IMR-90 (cell line): Measurements from ENCODE around the gene CLEC19A. TPM values are rescaled to one million over a fixed set of nuclear protein-coding genes. Genes with fewer than 3 reads are reported as not detected.

Experiments used
- ATAC-seq: fragments of 200-7000 bp; cut with Tn5 transposase; 2 replicates; pipeline ENCODE4 v1.9.1; 2020; ENCODE audit warnings: low read depth, mild to moderate bottlenecking, moderate library complexity
- BruUV-seq: library from RNA; stranded (reverse); fragments of 400-500 nt; replicated peaks from 2 replicates; lab custom pipeline; 2021; lab: Mats Ljungman, UMichigan
- CTCF ChIA-PET: fragments of 300-600 bp; formaldehyde crosslinking; extraction: SDS; loops from one replicate; lab custom pipeline; 2021; ENCODE audit warnings: antibody characterized with exemption; lab: Yijun Ruan, JAX
- POLR2A ChIA-PET: fragments of 300-600 bp; sonication (Branson Sonifier 250); formaldehyde crosslinking; loops from one replicate; lab custom pipeline; 2022; ENCODE audit warnings: antibody characterized with exemption; ENCODE audit not compliant: unreplicated experiment; lab: Charles Lee
- DNase-seq: peaks from one replicate; pipeline ENCODE4 v3.0.0; 2013
- H2AFZ ChIP-seq: replicated peaks from 2 replicates; pipeline ENCODE3; 2013; ENCODE audit warnings: low read length, mild to moderate bottlenecking; ENCODE audit not compliant: poor library complexity
- H2AK5ac ChIP-seq: 2 replicates; pipeline ENCODE4 v1.6.1; 2013; ENCODE audit warnings: low read depth, low read length, inconsistent platforms
- H2AK9ac ChIP-seq: replicated peaks from 2 replicates; pipeline ENCODE3; 2013; ENCODE audit warnings: mild to moderate bottlenecking, low read depth, low read length, moderate library complexity; ENCODE audit not compliant: poor library complexity
- H2BK120ac ChIP-seq: 2 replicates; pipeline ENCODE4 v1.6.1; 2013; ENCODE audit warnings: low read depth, low read length, inconsistent platforms
- H2BK15ac ChIP-seq: 3 replicates; pipeline ENCODE4 v1.6.1; 2013; ENCODE audit warnings: low read depth, low read length, inconsistent platforms
- H2BK20ac ChIP-seq: 2 replicates; pipeline ENCODE4 v1.6.1; 2013; ENCODE audit warnings: low read depth, mild to moderate bottlenecking, inconsistent platforms, low read length, moderate library complexity
- H2BK5ac ChIP-seq: 2 replicates; pipeline ENCODE4 v1.6.1; 2013; ENCODE audit warnings: mild to moderate bottlenecking, low read depth, low read length, inconsistent platforms; ENCODE audit not compliant: poor library complexity, severe bottlenecking
- H3K14ac ChIP-seq: replicated peaks from 2 replicates; pipeline ENCODE4 v1.6.1; 2013; ENCODE audit warnings: low read depth, low read length, inconsistent platforms
- H3K18ac ChIP-seq: 2 replicates; pipeline ENCODE4 v1.6.1; 2013; ENCODE audit warnings: low read depth, low read length, control low read depth
- H3K23ac ChIP-seq: 2 replicates; pipeline ENCODE4 v1.6.1; 2013; ENCODE audit warnings: low read depth, low read length, inconsistent platforms
- H3K27ac ChIP-seq: 2 replicates; pipeline ENCODE4 v1.5.1; 2013; ENCODE audit warnings: mild to moderate bottlenecking, control low read depth, low read length; ENCODE audit not compliant: insufficient read depth
- H3K27me3 ChIP-seq: 2 replicates; pipeline ENCODE4 v1.6.1; 2013; ENCODE audit warnings: low read length; ENCODE audit not compliant: control insufficient read depth, insufficient read depth
- H3K36me3 ChIP-seq: 2 replicates; pipeline ENCODE4 v1.6.1; 2013; ENCODE audit warnings: low read length, mixed read lengths; ENCODE audit not compliant: control insufficient read depth, insufficient read depth
- H3K4ac ChIP-seq: 2 replicates; pipeline ENCODE4 v1.6.1; 2013; ENCODE audit warnings: low read depth, low read length, inconsistent platforms
- H3K4me1 ChIP-seq: 2 replicates; pipeline ENCODE4 v1.6.1; 2013; ENCODE audit warnings: low read length, mixed read lengths; ENCODE audit not compliant: control insufficient read depth, insufficient read depth
- H3K4me2 ChIP-seq: 2 replicates; pipeline ENCODE4 v1.6.1; 2013; ENCODE audit warnings: low read depth, mild to moderate bottlenecking, control low read depth, low read length, moderate library complexity
- H3K4me3 ChIP-seq: 2 replicates; pipeline ENCODE4 v1.5.1; 2013; ENCODE audit warnings: low read depth, mild to moderate bottlenecking, control low read depth, low read length, moderate library complexity; ENCODE audit not compliant: insufficient read depth
- H3K56ac ChIP-seq: 2 replicates; pipeline ENCODE4 v1.6.1; 2013; ENCODE audit warnings: low read length, inconsistent platforms; ENCODE audit not compliant: insufficient read depth; ENCODE audit errors: extremely low read depth
- H3K79me1 ChIP-seq, 2 experiments: 2 replicates each; pipeline ENCODE4 v1.6.1; 2013; ENCODE audit warnings: low read length in 2 of 2, inconsistent platforms in 1 of 2, low read depth in 1 of 2
- H3K9ac ChIP-seq: 2 replicates; pipeline ENCODE4 v1.6.1; 2013; ENCODE audit warnings: low read depth, low read length, control low read depth
- H3K9me1 ChIP-seq: 2 replicates; pipeline ENCODE4 v1.6.1; 2013; ENCODE audit warnings: low read length, inconsistent platforms; ENCODE audit not compliant: insufficient read depth
- H3K9me3 ChIP-seq: 2 replicates; pipeline ENCODE4 v1.6.1; 2013; ENCODE audit warnings: low read length; ENCODE audit not compliant: control insufficient read depth, insufficient read depth
- H4K20me1 ChIP-seq: 2 replicates; pipeline ENCODE4 v1.6.1; 2013; ENCODE audit warnings: low read length, inconsistent platforms; ENCODE audit not compliant: insufficient read depth
- H4K5ac ChIP-seq: 2 replicates; pipeline ENCODE4 v1.6.1; 2013; ENCODE audit warnings: mild to moderate bottlenecking, low read depth, low read length, control low read depth
- H4K8ac ChIP-seq, 2 experiments: 2 replicates each; pipeline ENCODE4 v1.6.1; 2013; ENCODE audit warnings: low read depth in 2 of 2, low read length in 2 of 2, control low read depth in 1 of 2, inconsistent platforms in 1 of 2
- H4K91ac ChIP-seq: 2 replicates; pipeline ENCODE4 v1.6.1; 2013; ENCODE audit warnings: low read depth, low read length, inconsistent platforms; ENCODE audit not compliant: insufficient read depth
- CHD1 ChIP-seq: IDR thresholded peaks from 2 replicates; pipeline ENCODE4 v1.6.1; 2012; ENCODE audit warnings: low read depth, low read length, improper control_type of control experiment
- MAFK ChIP-seq: IDR thresholded peaks from 2 replicates; pipeline ENCODE4 v1.6.1; 2012; ENCODE audit warnings: low read depth, low read length, improper control_type of control experiment
- MAZ ChIP-seq: IDR thresholded peaks from 2 replicates; pipeline ENCODE4 v1.6.1; 2012; ENCODE audit warnings: low read depth, mild to moderate bottlenecking, low read length, improper control_type of control experiment, moderate library complexity, borderline replicate concordance
- MXI1 ChIP-seq: IDR thresholded peaks from 2 replicates; pipeline ENCODE4 v1.6.1; 2012; ENCODE audit warnings: low read depth, mild to moderate bottlenecking, low read length, moderate library complexity, borderline replicate concordance
- RAD21 ChIP-seq: IDR thresholded peaks from 2 replicates; pipeline ENCODE4 v1.6.1; 2012; ENCODE audit warnings: low read length, improper control_type of control experiment
- RCOR1 ChIP-seq: IDR thresholded peaks from 2 replicates; pipeline ENCODE4 v1.6.1; 2012; ENCODE audit warnings: mild to moderate bottlenecking, low read length, improper control_type of control experiment; ENCODE audit not compliant: insufficient replicate concordance
- WGBS, 2 experiments: methylation state at CpG; one replicate each; pipeline versions ENCODE4 v1.1.5 to v1.1.7; 2013; ENCODE audit warnings: missing lambda C conversion rate in 2 of 2; ENCODE audit not compliant: insufficient read length in 1 of 2; ENCODE audit errors: extremely low coverage in 2 of 2; 5-methylcytosine and 5-hydroxymethylcytosine counted together
- dilution Hi-C: fragments of 300-500 bp; cut with HindIII; formaldehyde crosslinking; loops from one replicate; pipeline ENCODE4 v1.14.3; 2018; ENCODE audit warnings: low sequenced_read_pairs; ENCODE audit not compliant: unreplicated experiment
- in situ Hi-C: fragments of 300-500 bp; cut with MboI; formaldehyde crosslinking; loops from 3 replicates; pipeline ENCODE4 v1.14.3; 2019; ENCODE audit warnings: low sequenced_read_pairs, inconsistent platforms, mixed read lengths
- intact Hi-C: fragments of 100-400 bp; cut with micrococcal nuclease; formaldehyde crosslinking; loops from 2 replicates; pipeline ENCODE4 v1.10.0; 2022
- polyA plus RNA-seq, 3 experiments: library from polyadenylated mRNA; depleted of rRNA; stranded (reverse); fragments of >200 nt; gene quantifications; 2 replicates each; pipeline ENCODE4 v1.2.3, GENCODE V29; 2012; ENCODE audit warnings: low replicate concordance in 1 of 3
- total RNA-seq: library from RNA; depleted of rRNA; stranded (reverse); fragments of >200 nt; gene quantifications from 2 replicates; pipeline ENCODE4 v1.2.3, GENCODE V29; 2012
- TF ChIP-seq, protein P1 (sequence below): fragments of 150-350 bp; IDR thresholded peaks from 2 replicates; pipeline ENCODE4 v1.6.1; 2016; ENCODE audit warnings: low read depth, mild to moderate bottlenecking, low read length, moderate library complexity, borderline replicate concordance

CLEC19A gene
- total and polyA plus RNA-seq, 2 of the 4 experiments (the other 2 are of a cell fraction): not detected

- dilution Hi-C loops: no loop called here
- DNase-seq (no peak), ATAC-seq (no peak)
- no TSS peak for BruUV-seq
- H3K18ac ChIP-seq: no peak overlapping the region
- no peak overlapping the region for H3K9ac ChIP-seq
- no peak overlapping the region for H3K4ac ChIP-seq
- no peak overlapping the region for H4K91ac ChIP-seq
- H2BK20ac ChIP-seq: no peak overlapping the region
- H3K4me2 ChIP-seq: no peak overlapping the region
- no peaks in the 10 kb centered on the region for H3K4me1 ChIP-seq
- no peak overlapping the region for H2BK5ac ChIP-seq
- no peak overlapping the region for H2AK9ac ChIP-seq
- H2BK120ac ChIP-seq: no peak overlapping the region
- no peak overlapping the region for H2AK5ac ChIP-seq
- H3K27ac ChIP-seq: no peak overlapping the region
- H4K20me1 ChIP-seq: no peaks in the 10 kb centered on the region
- H4K5ac ChIP-seq: no peak overlapping the region
- no peak overlapping the region for H2BK15ac ChIP-seq
- no peak overlapping the region for H3K56ac ChIP-seq
- H3K4me3 ChIP-seq: no peak overlapping the region
- no peak overlapping the region for H2AFZ ChIP-seq
- no peak overlapping the region for H4K8ac ChIP-seq
- no peaks in the 10 kb centered on the region for H3K9me1 ChIP-seq
- H3K27me3 ChIP-seq: no peaks in the 10 kb centered on the region
- intact Hi-C loops: no loop called here
- no CpG with 5 or more reads among the region's 3 CpGs for WGBS, 2 experiments
- ChIA-PET CTCF (no interaction called here), POLR2A (no interaction called here)
- no peak overlapping the region for H3K14ac ChIP-seq
- no peaks in the 10 kb centered on the region for H3K79me1 ChIP-seq
- in situ Hi-C loops: no loop called here
- H3K36me3 ChIP-seq: no peaks in the 10 kb centered on the region
- no peaks in the 10 kb centered on the region for H3K9me3 ChIP-seq
- no peak overlapping the region for H3K23ac ChIP-seq
- TF ChIP-seq MAZ (no peak), MAFK (no peak), RCOR1 (no peak), RAD21 (no peak), MXI1 (no peak), CHD1 (no peak)
- TF ChIP-seq, protein P1, sequence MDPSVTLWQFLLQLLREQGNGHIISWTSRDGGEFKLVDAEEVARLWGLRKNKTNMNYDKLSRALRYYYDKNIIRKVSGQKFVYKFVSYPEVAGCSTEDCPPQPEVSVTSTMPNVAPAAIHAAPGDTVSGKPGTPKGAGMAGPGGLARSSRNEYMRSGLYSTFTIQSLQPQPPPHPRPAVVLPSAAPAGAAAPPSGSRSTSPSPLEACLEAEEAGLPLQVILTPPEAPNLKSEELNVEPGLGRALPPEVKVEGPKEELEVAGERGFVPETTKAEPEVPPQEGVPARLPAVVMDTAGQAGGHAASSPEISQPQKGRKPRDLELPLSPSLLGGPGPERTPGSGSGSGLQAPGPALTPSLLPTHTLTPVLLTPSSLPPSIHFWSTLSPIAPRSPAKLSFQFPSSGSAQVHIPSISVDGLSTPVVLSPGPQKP: no peak
These were observed 52.8 kb downstream of the CLEC19A start for GRCh38 chr16:19338335-19338734.
